SK-N-SH (cell line): ENCODE measurements around the gene STARD10. TPM values are rescaled to one million over a fixed set of nuclear protein-coding genes. Genes with fewer than 3 reads are reported as not detected.

Experiments
- CTCF ChIA-PET: fragments of 300-600, 350-600 bp; formaldehyde crosslinking; extraction: SDS; loops from one replicate; lab custom pipeline; 2021; lab: Yijun Ruan, JAX
- POLR2A ChIA-PET: fragments of 350-600 bp; sonication (Branson Sonifier 250); formaldehyde crosslinking; extraction: SDS; loops from one replicate; lab custom pipeline; 2020; ENCODE audit warnings: antibody characterized with exemption, inconsistent platforms; lab: Yijun Ruan, JAX
- DNase-seq: peaks from one replicate; pipeline ENCODE4 v3.0.0; 2012
- H2AFZ ChIP-seq: fragments of 200-600 bp; sonication (generic); 2 replicates; pipeline ENCODE4 v1.8.1; 2016; ENCODE audit warnings: antibody characterized with exemption, mild to moderate bottlenecking, low read depth
- H3F3A ChIP-seq: fragments of 200-600 bp; sonication (generic); replicated peaks from 2 replicates; pipeline ENCODE3; 2016; ENCODE audit warnings: antibody characterized with exemption, mild to moderate bottlenecking; ENCODE audit not compliant: insufficient read depth
- H3K27ac ChIP-seq, 2 experiments: fragments of 200-500 bp in 1 of 2; fragments of 200-600 bp in 1 of 2; sonication (Bioruptor generic) in 1 of 2; sonication (generic), shearing (Covaris generic) in 1 of 2; 2 replicates each; pipeline versions ENCODE4 v1.5.1 to v1.6.1; 2014 to 2016; ENCODE audit warnings: low read depth in 2 of 2, inconsistent platforms in 1 of 2, low read length in 1 of 2, mild to moderate bottlenecking in 1 of 2, mixed read lengths in 1 of 2
- H3K27me3 ChIP-seq: fragments of 200-600 bp; sonication (generic), shearing (Covaris generic); 2 replicates; pipeline ENCODE4 v1.6.1; 2016; ENCODE audit warnings: mixed run types; ENCODE audit not compliant: insufficient read depth
- H3K36me3 ChIP-seq, 2 experiments: fragments of 200-500 bp in 1 of 2; fragments of 200-600 bp in 1 of 2; sonication (Bioruptor generic) in 1 of 2; sonication (generic) in 1 of 2; replicated peaks in 1 of 2; 2 replicates each; pipeline versions ENCODE3 to v1.5.1; 2014 to 2016; ENCODE audit warnings: low read length in 1 of 2, mild to moderate bottlenecking in 1 of 2; ENCODE audit not compliant: insufficient read depth in 2 of 2, control insufficient read depth in 1 of 2
- H3K4me1 ChIP-seq, 2 experiments: fragments of 200-500 bp in 1 of 2; fragments of 200-600 bp in 1 of 2; sonication (Bioruptor generic) in 1 of 2; sonication (generic), shearing (Covaris generic) in 1 of 2; 2 replicates each; pipeline versions ENCODE4 v1.5.1 to v1.6.1; 2014 to 2016; ENCODE audit warnings: low read depth in 1 of 2, low read length in 1 of 2, mixed run types in 1 of 2; ENCODE audit not compliant: insufficient read depth in 2 of 2, control insufficient read depth in 1 of 2
- H3K4me2 ChIP-seq: fragments of 200-600 bp; sonication (generic), shearing (Covaris generic); 2 replicates; pipeline ENCODE4 v1.6.1; 2017; ENCODE audit warnings: mixed run types
- H3K4me3 ChIP-seq, 2 experiments: fragments of 200-500 bp in 1 of 2; fragments of 200-600 bp in 1 of 2; sonication (Bioruptor generic) in 1 of 2; sonication (generic), shearing (Covaris generic) in 1 of 2; 2 replicates each; pipeline versions ENCODE4 v1.5.1 to v1.8.1; 2014 to 2016; ENCODE audit warnings: low read depth in 2 of 2, inconsistent platforms in 1 of 2, low read length in 1 of 2, mild to moderate bottlenecking in 1 of 2, mixed read lengths in 1 of 2, moderate library complexity in 1 of 2
- H3K79me2 ChIP-seq: fragments of 200-600 bp; sonication (generic); 2 replicates; pipeline ENCODE4 v1.8.1; 2017; ENCODE audit warnings: mild to moderate bottlenecking; ENCODE audit not compliant: insufficient read depth
- H3K9ac ChIP-seq: fragments of 200-600 bp; sonication (generic); 2 replicates; pipeline ENCODE4 v1.6.1; 2017; ENCODE audit warnings: mixed run types
- H3K9me2 ChIP-seq: fragments of 200-600 bp; sonication (generic); 2 replicates; pipeline ENCODE4 v1.6.1; 2017; ENCODE audit warnings: mixed run types
- H3K9me3 ChIP-seq: fragments of 200-600 bp; sonication (generic); 2 replicates; pipeline ENCODE4 v1.6.1; 2017; ENCODE audit warnings: mixed run types, mild to moderate bottlenecking, moderate library complexity
- H4K20me1 ChIP-seq: fragments of 200-600 bp; sonication (generic); 2 replicates; pipeline ENCODE4 v1.6.1; 2017; ENCODE audit warnings: mild to moderate bottlenecking, mixed run types; ENCODE audit not compliant: insufficient read depth
- ELF1 ChIP-seq: IDR thresholded peaks from 2 replicates; pipeline ENCODE4 v1.4.0; 2012
- FOSL2 ChIP-seq: IDR thresholded peaks from 2 replicates; pipeline ENCODE4 v1.4.0; 2012; ENCODE audit warnings: low read depth, mild to moderate bottlenecking, moderate library complexity, borderline replicate concordance
- FOXJ3 ChIP-seq: sonication (generic); formaldehyde crosslinking; IDR thresholded peaks from 2 replicates; pipeline ENCODE4 v1.5.1; 2020; ENCODE audit warnings: mild to moderate bottlenecking, missing genetic modification reagents
- GATA2 ChIP-seq: sonication (generic); formaldehyde crosslinking; IDR thresholded peaks from 2 replicates; pipeline ENCODE4 v1.5.0; 2020; ENCODE audit warnings: mild to moderate bottlenecking, missing genetic modification reagents
- IRF3 ChIP-seq: fragments of 150-350 bp; IDR thresholded peaks from 2 replicates; pipeline ENCODE4 v1.6.1; 2016; ENCODE audit warnings: mild to moderate bottlenecking, low read depth, low read length
- MEF2A ChIP-seq: IDR thresholded peaks from 2 replicates; pipeline ENCODE4 v1.4.0; 2012; ENCODE audit warnings: low read depth, borderline replicate concordance
- PBX3 ChIP-seq: IDR thresholded peaks from 2 replicates; pipeline ENCODE4; 2012
- SIN3A ChIP-seq: IDR thresholded peaks from 2 replicates; pipeline ENCODE4 v1.6.1; 2012; ENCODE audit warnings: low read depth, mild to moderate bottlenecking, low read length, moderate library complexity, borderline replicate concordance
- SMC3 ChIP-seq: IDR thresholded peaks from 2 replicates; pipeline ENCODE4 v1.6.1; 2012; ENCODE audit warnings: low read depth, low read length, improper control_type of control experiment
- ZBTB33 ChIP-seq: IDR thresholded peaks from 2 replicates; pipeline ENCODE4 v1.4.0; 2012; ENCODE audit warnings: low read depth, borderline replicate concordance
- WGBS: methylation state at CpG from one replicate; pipeline ENCODE4 v1.1.6; 2017; ENCODE audit warnings: low lambda C conversion rate; 5-methylcytosine and 5-hydroxymethylcytosine counted together
- polyA plus RNA-seq, 3 experiments: library from polyadenylated mRNA; depleted of rRNA; stranded (reverse); fragments of >200 nt; gene quantifications; 2 replicates each; pipeline ENCODE4 v1.2.3, GENCODE V29; 2012

The STARD10 gene
- polyA plus RNA-seq, 1 of the 3 experiments (the other 2 are of a cell fraction): 47.7 TPM

GRCh38 chr11:72778535-72779494, 15.0 kb downstream of the STARD10 start (continued):
- TF ChIP-seq IRF3 (no peak), GATA2 (no peak), FOSL2 (no peak), MEF2A (no peak)

- Histone ChIP-seq H3K4me2 (no peak overlapping the region), H3K4me3 (no peak overlapping the region), H3F3A (no peaks in the 10 kb centered on the region), H3K4me1 (peaks cover 12 to 78% of the 10 kb centered on the region in 2 experiments), H4K20me1 (no peaks in the 10 kb centered on the region), H3K9ac (no peak overlapping the region), H3K27ac (peak overlapping the region in 1 of 2 experiments; percentile 43; a peak in 1 of 4 replicates), H3K9me3 (no peaks in the 10 kb centered on the region), H2AFZ (no peak overlapping the region), H3K36me3 (no peaks in the 10 kb centered on the region), H3K27me3 (no peaks in the 10 kb centered on the region), H3K9me2 (no peaks in the 10 kb centered on the region), H3K79me2 (no peaks in the 10 kb centered on the region)
- no peak for DNase-seq
- TF ChIP-seq FOXJ3 (CRISPR knock-in tag): no peak
- no peak for TF ChIP-seq SMC3
- no peak for TF ChIP-seq PBX3
- no peak for TF ChIP-seq FOSL2
- TF ChIP-seq ELF1: no peak
- TF ChIP-seq SIN3A: no peak
- no peak for TF ChIP-seq ZBTB33
- 96% methylated on average over 3 of the region's 5 CpGs for WGBS
- POLR2A ChIA-PET: interaction anchor here (0.6 kb wide), 1 partner anchor 48 kb away, joined by 3 read pairs; no protein-coding TSS in a partner anchor
- CTCF ChIA-PET: interaction anchor here (1.0 to 4.8 kb wide), 6 partner anchors 9 to 54 kb away, joined by 3 to 33 read pairs (median 4); partner anchors contain the start of gene STARD10
Measured at GRCh38 chr11:72777755-72778278, 16.0 kb downstream of the STARD10 start.
